ENCODE data around the gene FREM2.

The FREM2 gene

DNA sequence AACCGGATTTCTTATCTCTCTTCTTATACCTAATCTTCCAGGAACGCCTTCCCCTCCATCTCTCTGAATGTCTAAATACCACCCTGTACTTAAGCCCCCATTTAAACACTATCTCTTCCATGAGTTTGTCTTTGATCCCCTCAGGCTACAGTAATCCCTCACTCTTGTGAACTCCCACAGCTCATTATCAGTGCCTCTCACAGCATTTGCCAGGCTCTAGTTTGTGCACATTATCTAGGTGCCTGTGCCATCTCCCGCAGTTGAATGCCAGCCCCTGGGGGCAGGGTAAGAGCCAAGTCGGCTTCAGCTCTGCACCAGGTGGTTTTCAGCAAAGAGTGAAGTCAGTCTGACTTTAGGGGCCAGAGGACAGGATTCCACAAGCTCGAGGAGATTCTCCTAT, 71.4 kb downstream of the FREM2 start:
- DNase-seq (ENCODE audit: low read depth in 2 of 3, low spot score in 2 of 3) = no peak

DNA sequence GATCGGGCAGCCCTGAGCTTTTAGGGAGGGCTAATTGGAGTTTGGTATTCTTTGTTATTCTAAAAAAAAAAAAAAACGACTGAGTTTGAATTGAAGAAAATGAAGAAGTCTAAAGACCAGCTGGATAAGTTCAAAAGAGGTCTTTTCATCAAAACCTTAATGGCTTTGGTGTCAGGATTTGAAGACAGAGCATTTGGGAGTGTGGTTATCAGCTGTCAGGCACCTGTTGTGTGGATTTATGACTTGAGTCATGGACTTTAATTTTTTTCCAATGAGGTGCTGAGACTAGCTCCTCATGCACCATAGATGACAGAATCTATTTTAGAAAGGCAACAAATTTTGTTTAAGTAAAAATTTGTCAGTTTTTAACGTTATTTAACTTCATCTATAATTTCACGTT, 72.5 kb downstream of the FREM2 start:
- DNase-seq (ENCODE audit: low read depth in 2 of 3, low spot score in 2 of 3) = no peak

DNA sequence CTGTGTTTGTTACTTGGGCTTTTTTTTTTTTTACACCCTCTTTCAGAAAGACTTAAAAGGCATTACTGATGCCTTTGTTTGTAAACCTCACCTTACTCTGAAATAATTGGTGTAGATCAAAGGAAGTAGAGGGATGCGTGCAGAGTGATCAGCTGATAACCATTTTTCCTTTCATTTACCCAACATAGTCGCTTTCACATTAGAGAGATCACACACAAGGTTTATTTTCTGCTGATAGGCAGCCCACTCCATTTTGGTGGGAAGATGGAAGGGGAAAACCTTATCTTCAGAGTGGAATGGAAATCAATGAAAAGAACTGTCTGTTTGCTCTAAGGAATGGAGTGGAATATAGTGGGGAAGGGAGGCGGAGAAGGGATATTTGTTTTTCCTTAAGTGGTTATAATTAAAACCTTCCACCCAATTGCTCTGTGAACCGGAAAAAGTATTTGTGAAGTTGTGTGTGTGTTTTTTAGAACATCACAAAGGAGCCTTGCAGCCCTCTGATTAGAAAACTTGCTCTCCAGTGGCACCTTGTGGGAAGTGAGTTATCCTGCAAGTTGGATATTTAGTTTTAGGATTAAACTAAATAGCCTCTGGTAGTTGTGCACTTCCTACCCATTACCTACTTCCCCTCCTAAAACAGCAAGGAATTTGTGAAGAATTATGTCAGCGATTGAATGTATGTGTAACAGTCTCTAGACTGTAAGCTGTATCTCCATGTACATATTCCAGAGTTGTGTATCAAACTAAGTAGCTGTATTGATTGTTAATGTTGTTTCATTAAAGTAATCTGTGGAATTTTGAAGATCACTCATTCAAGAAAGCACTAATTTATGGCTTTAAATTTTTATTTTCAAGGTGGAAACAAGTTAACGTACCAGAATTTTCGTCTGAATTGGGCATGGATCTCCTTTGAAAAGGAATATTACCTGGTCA, 76.8 kb downstream of the FREM2 start:
- no peak for DNase-seq (ENCODE audit: low read depth in 2 of 3, low spot score in 2 of 3)

DNA sequence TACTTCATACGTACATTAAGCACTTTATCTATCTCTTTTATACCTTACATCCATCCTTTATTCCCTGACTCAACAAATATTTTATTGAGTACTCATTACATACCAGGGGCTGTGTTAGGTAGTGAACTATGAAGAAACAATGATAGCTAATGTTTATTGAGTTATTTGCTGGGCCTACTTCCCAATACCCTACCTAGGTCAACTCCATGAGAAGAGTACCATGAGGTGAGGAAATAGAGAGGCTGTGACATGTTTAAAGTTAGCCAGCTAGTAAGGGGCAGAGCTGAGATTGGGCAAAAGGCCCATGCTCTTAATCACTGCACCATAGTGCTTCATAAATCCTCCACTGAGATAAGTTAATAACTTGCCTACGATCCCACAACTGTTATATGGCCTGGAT, 79.9 kb downstream of the FREM2 start:
- no peak for DNase-seq (ENCODE audit: low read depth in 2 of 3, low spot score in 2 of 3)

DNA sequence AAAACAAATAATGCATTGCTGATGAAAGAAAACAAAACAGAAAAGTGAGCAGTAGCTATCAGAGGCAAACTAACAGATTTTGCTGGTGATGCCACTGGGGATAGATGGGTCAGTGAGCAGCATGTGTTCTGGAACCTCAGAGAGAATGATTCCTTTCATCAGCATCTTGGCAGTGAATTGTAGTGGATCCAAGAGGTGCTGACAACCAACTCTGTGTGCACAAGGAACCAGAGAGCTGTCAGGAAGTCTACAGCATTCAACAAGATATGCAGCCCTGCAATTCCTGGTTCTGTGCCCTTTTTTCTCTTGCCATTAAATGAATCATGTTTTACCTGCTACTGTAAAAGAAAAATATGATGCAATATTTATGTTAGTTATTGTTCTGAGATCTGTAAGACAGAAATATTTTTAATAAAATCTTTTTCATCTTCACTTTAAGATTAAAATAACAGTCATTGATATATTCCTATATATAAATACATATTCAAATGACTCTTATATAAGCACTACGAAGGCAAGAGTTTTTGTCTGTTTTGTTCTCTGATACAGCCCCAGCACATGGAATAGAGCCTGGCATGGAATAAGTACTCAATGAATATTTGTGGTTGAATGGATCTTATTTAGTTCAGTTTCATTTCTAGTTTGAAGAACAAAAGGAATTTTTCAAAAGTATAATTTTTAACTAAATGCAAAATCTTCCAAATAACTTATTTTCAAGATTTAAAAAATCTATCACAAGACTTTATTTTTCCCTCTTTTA, 80.8 kb downstream of the FREM2 start:
- no peak for DNase-seq (ENCODE audit: low read depth in 2 of 3, low spot score in 2 of 3)

DNA sequence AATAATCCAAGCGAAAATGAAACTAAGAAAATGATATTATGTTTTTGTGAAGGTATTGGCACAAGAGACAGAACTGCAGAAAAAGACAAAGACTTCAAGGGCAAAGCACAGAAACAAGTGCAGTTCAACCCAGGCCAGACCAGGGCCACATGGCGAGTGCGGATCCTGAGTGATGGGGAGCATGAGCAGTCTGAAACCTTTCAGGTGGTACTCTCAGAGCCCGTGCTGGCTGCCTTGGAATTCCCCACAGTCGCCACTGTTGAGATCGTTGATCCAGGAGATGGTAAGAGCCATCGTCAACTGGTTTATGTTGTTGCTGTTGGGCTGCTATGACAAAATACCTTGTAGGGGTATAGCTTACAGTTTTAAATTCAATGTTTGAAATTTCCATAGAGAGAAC, 82.6 kb downstream of the FREM2 start:
- no peak for DNase-seq (ENCODE audit: low read depth in 2 of 3, low spot score in 2 of 3)

DNA sequence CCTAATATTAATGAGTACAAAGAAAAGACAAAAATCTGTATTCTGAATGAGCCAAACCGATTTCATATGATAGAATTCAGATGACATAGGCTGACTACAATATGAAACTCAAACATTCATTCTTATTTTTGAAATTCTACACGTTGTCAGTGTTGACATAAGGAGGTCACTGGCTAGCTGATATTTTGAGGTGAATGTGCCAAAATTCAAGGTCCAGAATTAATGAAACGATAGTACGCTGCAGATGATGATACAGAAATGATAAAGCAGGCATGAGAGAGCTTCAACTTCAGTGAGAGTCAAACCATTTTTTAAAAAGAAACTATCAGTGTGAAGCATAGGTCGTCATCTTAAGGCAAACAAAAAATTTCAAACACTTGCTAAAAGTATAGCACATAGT, 88.2 kb downstream of the FREM2 start:
- no peak for DNase-seq (ENCODE audit: low read depth in 2 of 3, low spot score in 2 of 3)

DNA sequence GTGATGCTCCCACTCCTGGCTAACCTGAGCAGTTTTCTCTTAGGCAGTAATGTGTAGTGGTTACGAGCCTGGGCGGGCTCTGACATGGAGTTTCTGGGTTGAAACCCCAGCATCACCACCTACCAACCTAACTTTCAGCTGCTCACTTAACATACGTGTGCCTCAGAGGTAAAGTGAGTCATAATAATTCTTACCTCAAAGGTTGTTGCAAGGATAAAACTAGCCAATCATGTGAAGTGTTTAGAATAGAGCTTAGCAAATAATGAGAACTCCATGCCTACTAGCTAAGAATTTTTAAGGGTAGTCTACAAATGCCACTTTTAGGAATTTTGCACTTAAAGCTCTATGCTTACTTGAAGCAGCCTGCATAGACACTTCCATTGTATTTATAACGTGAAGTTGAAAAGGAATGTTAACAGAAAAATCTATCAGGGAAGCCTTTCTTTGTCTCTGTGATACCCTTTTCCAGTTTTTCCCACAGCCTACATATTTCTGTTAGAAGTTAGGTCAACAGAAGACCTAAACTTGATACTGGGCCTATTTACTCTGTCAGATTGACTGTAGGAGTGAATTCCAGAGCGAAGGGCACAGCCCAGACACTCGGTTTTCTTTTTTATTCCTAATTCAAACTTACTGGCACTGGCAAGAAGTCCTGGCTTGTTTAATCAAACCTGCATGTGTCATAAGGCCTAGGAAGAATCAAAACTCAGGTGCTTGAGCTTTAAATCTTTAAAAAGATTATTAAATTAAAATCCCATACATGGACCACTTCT, 90.7 kb downstream of the FREM2 start:
- DNase-seq (ENCODE audit: low read depth in 2 of 3, low spot score in 2 of 3) = no peak

DNA sequence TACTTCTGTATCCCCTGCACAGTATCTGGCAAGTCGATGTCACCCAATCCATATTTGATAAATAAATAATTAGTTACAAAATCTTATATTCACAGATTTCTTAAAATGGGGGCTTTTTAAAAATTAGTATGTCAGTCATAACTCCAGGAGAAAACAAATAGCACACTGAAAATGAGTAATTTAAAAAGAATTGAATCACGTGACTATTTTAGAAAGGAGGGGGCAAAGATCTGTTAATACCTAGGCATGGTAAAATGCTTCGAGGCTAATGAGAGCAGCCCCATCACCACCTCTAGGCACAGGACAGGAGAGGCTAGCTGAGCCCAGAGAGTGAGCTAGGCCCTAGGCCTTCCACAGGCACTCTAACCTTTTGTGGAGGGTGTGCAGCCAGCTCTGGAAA, 94.7 kb downstream of the FREM2 start:
- no peak for DNase-seq (ENCODE audit: low read depth in 2 of 3, low spot score in 2 of 3)

DNA sequence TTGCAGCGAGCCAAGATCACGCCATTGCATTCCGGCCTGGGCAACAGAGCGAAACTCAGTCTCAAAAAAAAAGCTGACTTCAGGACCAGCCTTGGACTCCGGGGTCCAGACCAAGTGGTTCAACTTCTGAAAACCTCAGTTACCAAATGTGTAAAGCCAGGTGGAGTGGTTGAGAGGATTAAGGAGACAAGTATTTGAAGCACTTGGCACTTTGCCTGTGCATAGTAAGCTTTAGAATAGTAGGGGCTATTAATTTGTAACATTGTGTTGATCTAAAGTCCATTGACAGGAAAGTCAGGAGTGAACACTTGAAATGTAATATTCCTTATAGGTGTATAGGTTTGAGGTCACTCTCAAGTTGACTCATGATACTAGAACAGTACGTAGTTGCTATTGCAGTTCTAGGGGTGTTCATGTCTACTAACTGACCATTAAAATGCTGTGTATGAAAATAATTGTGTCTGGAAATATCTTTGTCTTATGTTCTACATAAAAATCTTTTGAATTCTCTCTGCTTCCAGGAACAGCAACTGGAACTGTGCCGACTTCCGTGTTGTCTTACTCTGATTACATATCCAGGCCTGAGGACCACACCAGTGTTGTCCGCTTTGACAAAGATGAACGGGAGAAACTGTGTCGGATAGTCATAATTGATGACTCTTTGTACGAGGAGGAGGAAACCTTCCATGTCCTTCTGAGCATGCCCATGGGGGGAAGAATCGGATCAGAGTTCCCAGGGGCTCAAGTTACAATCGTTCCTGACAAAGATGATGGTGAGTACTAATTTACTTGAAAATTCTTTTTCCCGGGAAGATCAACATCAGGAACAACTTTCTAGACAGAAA, 97.4 kb downstream of the FREM2 start:
- no peak for DNase-seq (ENCODE audit: low read depth in 2 of 3, low spot score in 2 of 3)

DNA sequence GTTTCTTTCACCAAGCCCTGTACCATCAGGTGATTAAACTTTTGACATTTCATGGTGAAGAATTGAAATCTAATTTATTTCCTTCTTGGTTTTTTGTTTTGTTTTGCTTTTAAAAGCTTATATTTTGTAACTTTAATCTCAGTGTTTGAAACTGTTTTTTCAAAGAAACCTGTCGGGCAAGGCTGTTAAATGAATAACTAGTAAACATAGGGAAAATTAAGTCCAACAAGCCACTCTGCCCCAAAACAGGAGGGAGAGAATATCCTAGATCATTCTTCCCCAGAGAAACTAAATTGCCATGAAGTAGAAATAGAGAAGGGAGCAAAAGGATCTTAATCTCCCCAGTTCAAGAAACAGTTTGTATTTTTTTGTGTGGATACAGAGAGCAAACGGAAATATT, 98.2 kb downstream of the FREM2 start:
- DNase-seq (ENCODE audit: low read depth in 2 of 3, low spot score in 2 of 3) = no peak

DNA sequence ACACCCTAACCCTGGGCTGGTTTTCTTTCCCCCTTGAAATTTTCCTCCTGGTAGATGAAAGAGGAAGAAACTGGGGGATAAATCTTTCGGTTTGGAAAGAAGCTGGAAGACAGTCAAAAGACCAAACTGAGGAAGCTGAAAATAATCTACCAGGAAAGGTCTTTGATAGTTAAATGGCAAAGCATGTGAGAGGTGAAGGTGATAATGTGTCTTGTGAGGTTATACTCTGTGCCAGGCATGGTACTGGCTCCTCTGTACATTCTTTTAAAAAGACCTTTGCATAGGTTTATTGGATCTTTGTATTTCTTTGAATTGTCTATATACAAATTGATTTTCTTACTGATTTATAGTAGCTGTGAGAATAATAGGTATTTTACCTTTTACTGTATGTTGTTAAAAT, 98.6 kb downstream of the FREM2 start:
- no peak for DNase-seq (ENCODE audit: low read depth in 2 of 3, low spot score in 2 of 3)

DNA sequence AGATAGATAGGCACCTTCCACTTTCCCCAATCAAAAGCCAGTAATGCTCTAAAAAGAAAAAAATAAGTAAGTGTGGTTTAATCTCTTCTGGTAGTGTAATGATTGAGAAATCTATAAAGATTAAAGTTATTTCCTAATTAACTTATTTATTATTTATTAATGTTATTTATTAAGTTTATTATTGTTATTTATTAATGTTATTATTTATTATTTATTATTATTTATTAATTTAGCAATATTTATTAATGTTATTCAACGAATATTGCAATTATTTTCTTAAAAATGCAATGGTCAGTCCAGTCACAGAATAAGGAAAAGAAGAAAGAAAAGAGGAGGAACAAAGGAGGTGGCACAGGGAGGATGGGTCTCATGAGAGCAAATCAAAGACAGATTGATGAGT, 100.7 kb downstream of the FREM2 start:
- DNase-seq (ENCODE audit: low read depth in 2 of 3, low spot score in 2 of 3) = no peak

DNA sequence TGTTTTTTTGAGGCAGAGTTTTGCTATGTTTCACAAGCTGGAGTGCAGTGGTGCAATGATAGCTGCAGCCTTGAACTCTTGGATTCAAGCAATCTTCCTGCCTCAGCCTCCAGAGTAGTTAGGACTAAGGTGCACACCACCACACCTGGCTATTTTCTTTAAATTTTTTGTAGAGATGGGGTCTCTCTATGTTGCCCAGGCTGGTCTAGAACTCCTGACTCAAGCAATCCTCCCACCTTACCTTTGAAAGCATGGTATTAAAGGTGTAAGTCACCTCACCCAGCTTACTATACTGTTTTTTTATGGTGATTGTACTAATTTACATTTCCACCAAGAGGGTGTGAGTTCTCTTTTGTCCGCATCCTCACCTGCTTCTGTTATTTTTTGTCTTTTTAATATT, 110.0 kb downstream of the FREM2 start:
- DNase-seq (ENCODE audit: low read depth in 2 of 3, low spot score in 2 of 3) = no peak

DNA sequence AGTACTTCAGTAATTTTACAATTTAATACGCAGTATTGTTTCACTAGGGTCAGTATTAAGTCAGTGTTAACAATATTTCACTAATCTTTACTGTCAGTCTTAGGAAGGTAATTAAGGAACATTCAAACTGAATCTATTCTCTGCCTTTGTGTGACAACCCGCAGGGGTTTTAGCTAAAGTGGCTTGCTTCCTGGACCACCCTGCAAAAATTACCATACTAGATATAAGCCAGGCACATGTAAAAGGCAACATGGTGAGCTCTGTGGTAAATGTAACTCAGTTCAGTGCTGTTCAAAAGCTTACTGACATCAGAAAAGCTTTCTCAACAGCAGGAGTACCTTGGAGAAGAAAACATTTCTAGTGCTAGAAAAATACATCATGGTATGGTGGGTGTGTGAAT, 116.7 kb downstream of the FREM2 start:
- DNase-seq (ENCODE audit: low read depth in 2 of 3, low spot score in 2 of 3) = no peak

DNA sequence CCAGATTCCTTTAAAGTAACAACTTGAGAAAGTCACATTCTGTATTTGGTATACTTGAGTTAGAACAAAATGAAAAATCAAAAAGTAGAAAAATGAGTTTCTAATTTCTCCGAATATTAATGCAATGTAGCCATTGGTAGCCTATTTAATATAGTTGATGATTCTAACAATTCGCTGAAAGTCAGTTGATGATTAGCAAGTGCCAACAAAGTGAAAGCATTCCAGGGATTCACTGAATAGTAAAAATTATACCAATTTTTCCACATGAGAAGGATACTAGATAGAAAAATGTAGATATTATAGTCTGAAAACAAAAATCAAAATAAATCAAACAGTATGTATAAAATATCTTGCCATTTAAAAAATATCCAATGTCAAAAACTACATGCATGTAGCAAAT, 117.2 kb downstream of the FREM2 start:
- DNase-seq (ENCODE audit: low read depth in 2 of 3, low spot score in 2 of 3) = no peak

DNA sequence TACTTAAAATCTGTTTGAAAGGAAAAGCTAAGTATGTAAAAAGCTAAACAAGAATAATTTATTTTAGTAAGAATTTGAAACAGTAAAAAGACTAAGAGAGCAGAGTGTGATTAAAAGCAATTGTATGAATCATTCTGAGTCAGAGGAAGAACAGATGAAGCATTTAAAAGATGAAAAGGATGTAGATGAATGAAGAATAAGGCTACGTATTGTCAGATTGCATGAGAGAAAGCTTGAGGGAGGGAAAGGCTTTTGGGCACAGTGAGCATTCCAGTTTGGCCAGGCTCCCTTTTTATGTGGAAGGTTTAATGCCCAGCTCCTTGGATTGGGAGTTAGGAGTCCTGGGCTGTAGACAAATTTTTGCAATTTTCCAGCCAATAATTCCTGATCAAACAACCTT, 117.7 kb downstream of the FREM2 start:
- DNase-seq (ENCODE audit: low read depth in 2 of 3, low spot score in 2 of 3) = no peak

DNA sequence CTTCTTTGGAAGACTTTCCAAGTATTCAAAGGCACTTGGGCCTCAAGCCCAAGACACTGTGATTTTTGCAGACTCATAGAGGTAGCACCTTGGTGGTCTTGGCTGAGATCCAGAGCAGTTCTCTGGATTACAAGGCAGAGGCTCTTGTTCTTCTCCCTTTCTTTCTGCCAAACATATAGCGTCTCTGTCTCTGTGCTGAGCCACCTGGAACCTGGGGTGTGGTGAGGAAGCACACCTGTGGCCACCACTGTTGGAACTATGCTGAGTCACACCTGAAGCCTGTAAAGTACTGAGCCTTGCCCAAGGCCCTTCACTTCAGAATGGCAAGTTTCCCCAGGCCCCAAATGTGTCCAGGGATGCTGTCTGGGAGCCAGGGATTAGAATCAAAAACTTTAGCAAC, 127.5 kb downstream of the FREM2 start:
- DNase-seq (ENCODE audit: low read depth in 2 of 3, low spot score in 2 of 3) = no peak

DNA sequence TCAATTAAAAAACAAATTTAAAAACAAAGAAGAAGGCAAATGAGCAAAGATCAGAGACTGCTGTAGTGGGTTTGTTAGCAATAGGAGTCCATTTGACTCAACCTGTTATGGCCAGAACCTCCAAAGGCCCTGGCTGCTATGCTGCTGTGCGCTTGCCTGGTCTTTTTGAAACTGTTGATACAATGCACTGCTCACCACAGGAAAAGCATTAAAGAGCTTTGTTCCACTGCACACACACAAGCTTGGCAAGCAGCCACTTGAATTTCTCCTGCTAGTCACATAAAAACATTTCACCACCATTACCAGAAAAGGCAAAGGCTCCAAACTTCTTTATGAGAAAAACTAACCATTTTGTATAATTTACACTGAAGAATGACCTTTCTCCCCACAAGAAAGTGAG, 132.2 kb downstream of the FREM2 start:
- no peak for DNase-seq (ENCODE audit: low read depth in 2 of 3, low spot score in 2 of 3)

DNA sequence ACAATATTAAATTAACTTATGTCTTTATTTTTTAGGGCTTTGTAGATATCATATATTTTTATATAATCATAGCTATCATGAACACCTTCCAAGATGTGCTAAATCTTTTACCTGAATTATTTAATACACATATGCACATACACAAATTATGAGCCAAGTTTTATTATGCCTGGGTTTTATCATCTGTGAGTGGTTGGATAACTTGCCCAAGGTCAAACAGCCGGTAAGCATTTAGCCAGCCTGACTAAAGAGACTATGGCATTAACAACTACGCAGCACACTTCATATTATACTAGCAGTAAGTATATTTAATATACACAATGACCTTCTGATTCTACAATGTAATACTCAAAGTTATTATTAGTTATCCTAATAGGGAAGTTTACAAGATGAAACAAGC, 132.7 kb downstream of the FREM2 start:
- DNase-seq (ENCODE audit: low read depth in 2 of 3, low spot score in 2 of 3) = no peak
